H1 (cell line): Measurements from ENCODE around the gene KCNV2. TPM values are rescaled to one million over a fixed set of nuclear protein-coding genes. Genes with fewer than 3 reads are reported as not detected.

Experiments used
- CTCF ChIA-PET: fragments of 300-600 bp; sonication (Branson Sonifier 250); formaldehyde crosslinking; loops from one replicate; lab custom pipeline; 2021; ENCODE audit not compliant: partially characterized antibody; lab: Charles Lee
- POLR2A ChIA-PET: fragments of 300-600 bp; sonication (Branson Sonifier 250); formaldehyde crosslinking; loops from one replicate; lab custom pipeline; 2021; ENCODE audit warnings: inconsistent platforms; ENCODE audit not compliant: partially characterized antibody; lab: Charles Lee
- DNase-seq, 2 experiments: peaks; one replicate each; pipeline versions ENCODE4 v3.0.0 to v3.0.0-alpha.2; 2010 to 2022; ENCODE audit warnings: low spot score in 2 of 2, low read depth in 1 of 2, mixed read lengths in 1 of 2
- FAIRE-seq: peaks from 2 replicates; lab custom pipeline; 2011; peaks lifted over from hg19 to GRCh38; lab: Jason Lieb, UNC
- H2AFZ ChIP-seq: 2 replicates; pipeline ENCODE4 v1.8.1; 2012; ENCODE audit warnings: low read length, inconsistent platforms
- H2AK5ac ChIP-seq: 2 replicates; pipeline ENCODE4 v1.6.1; 2013; ENCODE audit warnings: low read depth, low read length
- H2BK120ac ChIP-seq: replicated peaks from 2 replicates; pipeline ENCODE3; 2013; ENCODE audit warnings: low read depth, low read length, inconsistent platforms
- H2BK12ac ChIP-seq: 2 replicates; pipeline ENCODE4 v1.6.1; 2013; ENCODE audit warnings: low read depth, low read length
- H2BK15ac ChIP-seq: 2 replicates; pipeline ENCODE4 v1.6.1; 2013; ENCODE audit warnings: low read length
- H2BK20ac ChIP-seq: 2 replicates; pipeline ENCODE4 v1.6.1; 2013; ENCODE audit warnings: low read length
- H2BK5ac ChIP-seq: 2 replicates; pipeline ENCODE4 v1.6.1; 2013; ENCODE audit warnings: low read depth, low read length
- H3K14ac ChIP-seq: 2 replicates; pipeline ENCODE4 v1.6.1; 2013; ENCODE audit warnings: inconsistent platforms; ENCODE audit not compliant: insufficient read length
- H3K18ac ChIP-seq: 2 replicates; pipeline ENCODE4 v1.6.1; 2013; ENCODE audit warnings: low read length; ENCODE audit errors: extremely low read depth
- H3K23ac ChIP-seq: 2 replicates; pipeline ENCODE4 v1.6.1; 2013; ENCODE audit warnings: inconsistent platforms; ENCODE audit not compliant: insufficient read length
- H3K23me2 ChIP-seq: 2 replicates; pipeline ENCODE4 v1.6.1; 2013; ENCODE audit warnings: low read depth, low read length
- H3K27ac ChIP-seq: 2 replicates; pipeline ENCODE4 v1.6.1; 2011; ENCODE audit warnings: low read depth, low read length, inconsistent platforms
- H3K27me3 ChIP-seq, 4 experiments: replicated peaks in 1 of 4; 1 replicate in 1 of 4; 2 replicates in 3 of 4; pipeline versions ENCODE4 v1.6.1 to v1.8.1; 2011 to 2013; ENCODE audit warnings: low read length in 3 of 4, mild to moderate bottlenecking in 3 of 4, inconsistent platforms in 2 of 4, mixed read lengths in 2 of 4, moderate library complexity in 1 of 4; ENCODE audit not compliant: control insufficient read depth in 3 of 4, insufficient read depth in 3 of 4; ENCODE audit errors: extremely low read depth in 1 of 4
- H3K36me3 ChIP-seq, 4 experiments: 2 replicates each; pipeline versions ENCODE4 v1.6.1 to v1.8.1; 2011 to 2013; ENCODE audit warnings: mild to moderate bottlenecking in 4 of 4, low read length in 3 of 4, moderate library complexity in 2 of 4, control low read depth in 1 of 4, inconsistent platforms in 1 of 4; ENCODE audit not compliant: insufficient read depth in 4 of 4, control insufficient read depth in 2 of 4
- H3K4ac ChIP-seq: replicated peaks from 2 replicates; pipeline ENCODE3; 2013; ENCODE audit warnings: low read length, low read depth, mixed read lengths, inconsistent platforms; ENCODE audit not compliant: insufficient read length
- H3K4me1 ChIP-seq, 4 experiments: replicated peaks in 1 of 4; 1 replicate in 1 of 4; 2 replicates in 3 of 4; pipeline versions ENCODE4 v1.6.1 to v1.8.1; 2011 to 2013; ENCODE audit warnings: low read length in 3 of 4, inconsistent platforms in 2 of 4, mixed read lengths in 1 of 4; ENCODE audit not compliant: insufficient read depth in 4 of 4, control insufficient read depth in 3 of 4
- H3K4me2 ChIP-seq, 2 experiments: 2 replicates each; pipeline versions ENCODE4 v1.6.1 to v1.8.1; 2011 to 2013; ENCODE audit warnings: low read depth in 2 of 2, low read length in 2 of 2, control low read depth in 1 of 2, inconsistent platforms in 1 of 2, mild to moderate bottlenecking in 1 of 2; ENCODE audit not compliant: insufficient read depth in 1 of 2
- H3K4me3 ChIP-seq, 4 experiments: fragments of 200-600, 300-600 bp in 1 of 4; sonication (generic), shearing (Covaris generic), sonication (Bioruptor Twin) in 1 of 4; 2 replicates each; pipeline versions ENCODE4 v1.5.1 to v1.8.1; 2011 to 2016; ENCODE audit warnings: low read length in 4 of 4, low read depth in 3 of 4, control low read depth in 2 of 4, inconsistent platforms in 2 of 4, mild to moderate bottlenecking in 2 of 4, mixed read lengths in 1 of 4, moderate library complexity in 1 of 4; ENCODE audit not compliant: insufficient read depth in 2 of 4; ENCODE audit errors: extremely low read depth in 1 of 4
- H3K56ac ChIP-seq: replicated peaks from 2 replicates; pipeline ENCODE3; 2013; ENCODE audit warnings: low read depth, mild to moderate bottlenecking, mixed read lengths, low read length, inconsistent platforms; ENCODE audit not compliant: insufficient read length
- H3K79me1 ChIP-seq: 2 replicates; pipeline ENCODE4 v1.6.1; 2013; ENCODE audit warnings: low read depth, low read length, control low read depth
- H3K79me2 ChIP-seq, 2 experiments: 2 replicates each; pipeline versions ENCODE4 v1.6.1 to v1.8.1; 2012 to 2013; ENCODE audit warnings: low read length in 2 of 2, mild to moderate bottlenecking in 2 of 2, inconsistent platforms in 1 of 2; ENCODE audit not compliant: insufficient read depth in 2 of 2, control insufficient read depth in 1 of 2
- H3K9ac ChIP-seq, 4 experiments: replicated peaks in 1 of 4; 1 replicate in 1 of 4; 2 replicates in 3 of 4; pipeline versions ENCODE4 v1.6.1 to v1.8.1; 2011 to 2013; ENCODE audit warnings: low read depth in 3 of 4, low read length in 3 of 4, control low read depth in 2 of 4, mild to moderate bottlenecking in 2 of 4, moderate library complexity in 2 of 4, inconsistent platforms in 1 of 4; ENCODE audit errors: extremely low read depth in 1 of 4
- H3K9me3 ChIP-seq, 2 experiments: 2 replicates each; pipeline versions ENCODE4 v1.6.1 to v1.8.1; 2012 to 2013; ENCODE audit warnings: mild to moderate bottlenecking in 2 of 2, moderate library complexity in 2 of 2, control low read depth in 1 of 2, inconsistent platforms in 1 of 2, low read depth in 1 of 2, low read length in 1 of 2, mixed read lengths in 1 of 2; ENCODE audit not compliant: insufficient read depth in 2 of 2
- H4K20me1 ChIP-seq, 2 experiments: replicated peaks in 1 of 2; 2 replicates each; pipeline versions ENCODE3 to v1.8.1; 2011 to 2013; ENCODE audit warnings: inconsistent platforms in 2 of 2, low read length in 2 of 2, mild to moderate bottlenecking in 1 of 2; ENCODE audit not compliant: insufficient read depth in 2 of 2, control insufficient read depth in 1 of 2
- H4K5ac ChIP-seq: 2 replicates; pipeline ENCODE4 v1.6.1; 2013; ENCODE audit warnings: low read length, low read depth, mixed read lengths, inconsistent platforms; ENCODE audit not compliant: insufficient read length
- H4K8ac ChIP-seq: 2 replicates; pipeline ENCODE4 v1.8.0; 2013; ENCODE audit warnings: mild to moderate bottlenecking, moderate library complexity, low read length, inconsistent platforms; ENCODE audit not compliant: insufficient read depth; ENCODE audit errors: extremely low read depth
- H4K91ac ChIP-seq: replicated peaks from 2 replicates; pipeline ENCODE3; 2013; ENCODE audit warnings: low read length, mixed read lengths, inconsistent platforms; ENCODE audit not compliant: insufficient read length
- CBX8 ChIP-seq: fragments of 300-800, 300-1000 bp; sonication (generic); IDR thresholded peaks from 2 replicates; pipeline ENCODE4 v1.7.1; 2016; ENCODE audit warnings: low read depth, low read length, borderline replicate concordance
- CEBPB ChIP-seq: IDR thresholded peaks from 2 replicates; pipeline ENCODE4 v1.6.1; 2012; ENCODE audit warnings: low read depth, low read length
- GABPA ChIP-seq: IDR thresholded peaks from 2 replicates; pipeline ENCODE4 v1.6.1; 2011; ENCODE audit warnings: mild to moderate bottlenecking, low read length, moderate library complexity, borderline replicate concordance; ENCODE audit not compliant: insufficient read depth
- GTF2F1 ChIP-seq: IDR thresholded peaks from 2 replicates; pipeline ENCODE4 v1.6.1; 2012; ENCODE audit warnings: low read depth, low read length, improper control_type of control experiment, borderline replicate concordance
- HDAC2 ChIP-seq, 2 experiments: fragments of 300-600 bp in 1 of 2; sonication (generic) in 1 of 2; IDR thresholded peaks; 2 replicates each; pipeline ENCODE4 v1.6.1; 2011 to 2012; ENCODE audit warnings: low read depth in 2 of 2, low read length in 2 of 2, mild to moderate bottlenecking in 2 of 2, moderate library complexity in 2 of 2, borderline replicate concordance in 1 of 2, inconsistent platforms in 1 of 2
- MAFK ChIP-seq: IDR thresholded peaks from 2 replicates; pipeline ENCODE4 v1.6.1; 2012; ENCODE audit warnings: low read depth, mild to moderate bottlenecking, improper control_type of control experiment, low read length
- NRF1 ChIP-seq: IDR thresholded peaks from 2 replicates; pipeline ENCODE4 v1.6.1; 2011; ENCODE audit warnings: mild to moderate bottlenecking, low read depth, low read length, improper control_type of control experiment
- POLR2A ChIP-seq, 2 experiments: IDR thresholded peaks; 1 replicate in 1 of 2; 2 replicates in 1 of 2; pipeline ENCODE4 v1.6.1; 2011; ENCODE audit warnings: low read depth in 2 of 2, low read length in 2 of 2, mild to moderate bottlenecking in 2 of 2; ENCODE audit errors: control extremely low read depth in 1 of 2
- RFX5 ChIP-seq: IDR thresholded peaks from 2 replicates; pipeline ENCODE4 v1.6.1; 2011; ENCODE audit warnings: low read depth, low read length, improper control_type of control experiment, borderline replicate concordance
- RXRA ChIP-seq: IDR thresholded peaks from 2 replicates; pipeline ENCODE4 v1.6.1; 2011; ENCODE audit warnings: low read depth, mild to moderate bottlenecking, low read length, moderate library complexity; ENCODE audit not compliant: insufficient read depth
- SP2 ChIP-seq: IDR thresholded peaks from 2 replicates; pipeline ENCODE4 v1.6.1; 2012; ENCODE audit warnings: mild to moderate bottlenecking, low read length, inconsistent platforms
- SRF ChIP-seq: IDR thresholded peaks from 2 replicates; pipeline ENCODE4 v1.6.1; 2011; ENCODE audit warnings: mild to moderate bottlenecking, low read depth, low read length, moderate library complexity
- USF2 ChIP-seq: IDR thresholded peaks from 2 replicates; pipeline ENCODE4 v1.6.1; 2011; ENCODE audit warnings: low read length, improper control_type of control experiment
- WGBS, 2 experiments: shearing (Covaris generic) in 1 of 2; methylation state at CpG; one replicate each; pipeline versions ENCODE4 v1.1.6 to v1.1.7; 2013 to 2015; ENCODE audit warnings: low lambda C conversion rate in 2 of 2, mixed read lengths in 2 of 2, inconsistent platforms in 1 of 2, low coverage in 1 of 2, missing lambda C conversion rate in 1 of 2; ENCODE audit not compliant: insufficient replicate concordance in 2 of 2, insufficient coverage in 1 of 2, insufficient read length in 1 of 2; ENCODE audit errors: extremely low coverage in 1 of 2, missing lambda C conversion rate in 1 of 2; 5-methylcytosine and 5-hydroxymethylcytosine counted together
- polyA plus RNA-seq, 7 experiments: library from polyadenylated mRNA; depleted of rRNA in 3 of 7; stranded (reverse) in 5 of 7; unstranded in 2 of 7; fragments of >200 nt in 5 of 7; fragments of 200-250 nt in 2 of 7; gene quantifications; 1 replicate in 5 of 7; 2 replicates in 1 of 7; 4 replicates in 1 of 7; pipeline versions ENCODE4 v1.2.1 to v1.2.3, GENCODE V29; 2011 to 2013; ENCODE audit warnings: missing spikeins in 2 of 7, mixed read lengths in 2 of 7
- total RNA-seq: library from RNA; stranded (reverse); fragmentation: NEBNext Ultra II Directional; extraction: Animal tissue kit (Norgen Biotek cat#: 25700); gene quantifications from 2 replicates; pipeline ENCODE4 v1.2.1, GENCODE V29; 2021

KCNV2 gene
- total and polyA plus RNA-seq, 2 of the 8 experiments (the other 6 are each of a cell fraction or from before 2014, with no cell fraction given) = not detected

GRCh38 chr9:2697492-2697891, 19.8 kb upstream of the KCNV2 start:
- Histone ChIP-seq H2AK5ac (no peak overlapping the region), H2AFZ (no peak overlapping the region), H4K5ac (no peak overlapping the region), H3K56ac (no peak overlapping the region), H3K4ac (no peak overlapping the region), H2BK20ac (no peak overlapping the region), H2BK5ac (no peak overlapping the region), H3K18ac (no peak overlapping the region), H4K8ac (no peak overlapping the region), H2BK120ac (no peak overlapping the region), H3K36me3 (no peaks in the 10 kb centered on the region), H3K4me3 (no peak overlapping the region), H3K79me2 (no peaks in the 10 kb centered on the region), H3K9ac (no peak overlapping the region), H4K91ac (no peak overlapping the region), H2BK12ac (no peak overlapping the region), H3K27ac (no peak overlapping the region), H4K20me1 (no peaks in the 10 kb centered on the region), H2BK15ac (no peak overlapping the region), H3K9me3 (no peaks in the 10 kb centered on the region), H3K27me3 (no peaks in the 10 kb centered on the region), H3K4me1 (peaks cover 0 to 13% (median 12%) of the 10 kb centered on the region in 4 experiments; a peak in 5 of 7 replicates), H3K79me1 (no peaks in the 10 kb centered on the region), H3K14ac (no peak overlapping the region), H3K4me2 (no peak overlapping the region), H3K23me2 (peaks cover 1% of the 10 kb centered on the region; the same call in 1 of the 2 replicates), H3K23ac (no peak overlapping the region)
- DNase-seq (no peak), FAIRE-seq (no peak)
- TF ChIP-seq RXRA (no peak), HDAC2 (IDR thresholded peaks at IDR 0.05; ENCODE audit: borderline replicate concordance in 1 of 2, low read depth in 2 of 2, low read length in 2 of 2) (no peak), SRF (no peak), NRF1 (no peak), CBX8 (no peak), MAFK (no peak), USF2 (no peak), RFX5 (no peak), GTF2F1 (no peak), GABPA (no peak), POLR2A (IDR thresholded peaks at IDR 0.05; ENCODE audit: control extremely low read depth in 1 of 2, low read depth in 2 of 2, low read length in 2 of 2) (no peak), SP2 (no peak), CEBPB (no peak)
- CTCF ChIA-PET = no interaction called here
- POLR2A ChIA-PET = no interaction called here
- WGBS, 2 experiments = 90% methylated on average over 3 of the region's 3 CpGs; no CpG with 5 or more reads in 1 of the 2 experiments
